Activated naive CD8-positive, alpha-beta T cell treated with anti-CD3 and anti-CD28 coated beads, Interleukin-2, amount 50 U/mL, for 24 hours (primary cell): ENCODE data around the gene DNAH14.
A peak's percentile ranks its signal among the peaks of the same experiment; 100 is the strongest.
"Not testable (repeated sequence)": the region's sequence is repeated elsewhere in the genome, so short reads cannot be mapped to it uniquely, and the experiment has no call there.

ENCODE experiments used
- ATAC-seq: fragments of 150-1000 bp; cut with Tn5 transposase; one replicate; pipeline ENCODE4 v1.10.0; 2021
- DNase-seq: peaks from one replicate; pipeline ENCODE4 v3.0.0; 2021
- H3K27ac Mint-ChIP-seq: one replicate; pipeline ENCODE4 v1.8.0; 2021; ENCODE audit warnings: mild to moderate bottlenecking, mixed read lengths
- H3K27me3 Mint-ChIP-seq: one replicate; pipeline ENCODE4 v1.8.0; 2021; ENCODE audit warnings: mixed read lengths
- H3K36me3 Mint-ChIP-seq: one replicate; pipeline ENCODE4 v1.8.0; 2021; ENCODE audit warnings: low read depth, mixed read lengths
- H3K4me1 Mint-ChIP-seq: one replicate; pipeline ENCODE4 v1.8.0; 2021; ENCODE audit warnings: mixed read lengths
- H3K4me3 Mint-ChIP-seq: one replicate; pipeline ENCODE4 v1.8.0; 2021; ENCODE audit warnings: mild to moderate bottlenecking, moderate library complexity, mixed read lengths
- H3K9me3 Mint-ChIP-seq: one replicate; pipeline ENCODE4 v1.8.0; 2021; ENCODE audit warnings: mixed read lengths

DNAH14 gene

DNA sequence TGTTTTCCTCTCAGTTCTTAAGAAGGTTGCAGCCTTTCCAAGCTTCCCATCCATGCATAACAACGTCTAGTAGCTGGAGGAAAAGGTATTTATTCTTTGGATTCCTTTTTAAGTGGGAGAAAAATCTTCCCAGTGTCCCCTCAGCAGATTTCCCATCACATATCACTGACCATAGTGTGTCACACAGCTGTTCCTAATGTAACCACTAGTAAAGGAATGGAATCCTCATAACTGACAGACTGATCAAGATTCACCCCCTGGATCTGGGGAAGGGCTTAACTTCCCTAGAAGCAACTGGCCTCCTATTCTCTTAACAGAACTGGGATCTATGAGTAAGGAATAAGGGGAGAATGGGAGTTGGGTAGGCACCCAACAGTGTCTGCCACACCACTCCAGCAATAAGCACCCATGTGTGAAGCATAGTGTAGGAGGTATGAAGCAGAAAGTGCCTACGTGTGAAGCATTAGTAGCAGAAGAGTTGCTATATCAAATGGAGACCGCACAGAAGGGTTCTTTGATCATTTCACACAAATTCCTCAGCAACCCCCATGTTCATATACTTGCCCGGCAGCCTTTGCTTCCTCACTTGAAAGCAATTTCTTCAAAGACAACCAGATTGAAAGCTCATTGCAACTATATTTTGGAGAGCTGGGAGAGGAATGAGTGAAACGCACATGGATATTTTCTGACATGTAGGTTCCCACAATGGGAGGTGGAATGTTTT, 28.2 kb upstream of the DNAH14 start:
- H3K27me3 Mint-ChIP-seq, result peaks cover 17% of the 10 kb centered on the region
- H3K4me1 Mint-ChIP-seq, result no peaks in the 10 kb centered on the region
- peaks cover 14% of the 10 kb centered on the region for H3K9me3 Mint-ChIP-seq

GRCh38 chr1:224903955-224904354, 25.5 kb upstream of the DNAH14 start:
- H3K9me3 Mint-ChIP-seq, result peaks cover 2% of the 10 kb centered on the region
- no peak for DNase-seq
- no peak overlapping the region for H3K4me3 Mint-ChIP-seq
- H3K4me1 Mint-ChIP-seq, result no peaks in the 10 kb centered on the region
- H3K36me3 Mint-ChIP-seq, result no peaks in the 10 kb centered on the region
- no peak overlapping the region for H3K27ac Mint-ChIP-seq
- H3K27me3 Mint-ChIP-seq, result peaks cover 21% of the 10 kb centered on the region
- ATAC-seq, result no peak

More for the DNA sequence above, 28.2 kb upstream of the DNAH14 start:
- ATAC-seq (no peak), DNase-seq (no peak)
- Mint-ChIP-seq H3K27ac (no peak overlapping the region), H3K36me3 (no peaks in the 10 kb centered on the region), H3K4me3 (no peak overlapping the region)

- H3K36me3 Mint-ChIP-seq, result peaks cover 3% of the 10 kb centered on the region
- H3K9me3 Mint-ChIP-seq, result peaks cover 7% of the 10 kb centered on the region
- peaks cover 19% of the 10 kb centered on the region for H3K27me3 Mint-ChIP-seq
- H3K27ac Mint-ChIP-seq, result no peak overlapping the region
- ATAC-seq (no peak), DNase-seq (no peak)
- H3K4me1 Mint-ChIP-seq, result no peaks in the 10 kb centered on the region
- no peak overlapping the region for H3K4me3 Mint-ChIP-seq
Measured at GRCh38 chr1:224906340-224906739, 23.1 kb upstream of the DNAH14 start.

GRCh38 chr1:224911217-224911616, 18.3 kb upstream of the DNAH14 start:
- H3K36me3 Mint-ChIP-seq, result peaks cover 3% of the 10 kb centered on the region
- peaks cover 37% of the 10 kb centered on the region for H3K9me3 Mint-ChIP-seq
- DNase-seq, result no peak
- no peaks in the 10 kb centered on the region for H3K4me1 Mint-ChIP-seq
- no peak overlapping the region for H3K4me3 Mint-ChIP-seq
- peaks cover 6% of the 10 kb centered on the region for H3K27me3 Mint-ChIP-seq
- no peak for ATAC-seq
- H3K27ac Mint-ChIP-seq, result no peak overlapping the region

DNA sequence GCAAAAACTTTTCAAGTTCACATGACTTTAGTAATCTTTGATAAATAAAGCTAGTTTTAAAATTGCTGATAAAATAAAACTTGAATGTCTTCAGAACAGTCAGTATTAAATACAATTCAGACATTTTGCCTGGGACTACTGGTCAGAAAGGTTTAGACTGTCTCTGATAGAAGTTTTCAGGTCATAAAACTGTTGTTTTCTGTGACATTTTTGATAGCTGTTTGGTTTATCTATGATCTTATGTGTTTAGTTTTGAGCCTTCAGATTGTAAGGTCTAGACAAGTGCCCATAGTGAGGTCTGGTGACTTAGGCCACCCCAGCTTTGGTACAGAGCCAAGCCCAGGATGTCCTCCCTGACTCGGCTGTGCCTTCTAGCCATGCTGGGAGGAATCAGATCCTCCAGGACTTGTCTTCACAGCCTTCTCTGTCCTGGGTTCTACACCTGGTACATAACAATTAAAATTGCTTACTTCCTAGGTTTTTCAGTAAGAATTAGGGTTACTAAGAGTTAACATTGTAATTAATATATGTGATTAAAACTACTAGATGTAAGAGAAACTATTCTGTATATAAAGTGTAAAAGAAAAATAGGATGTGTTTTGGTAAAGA, 15.1 kb upstream of the DNAH14 start:
- no peak for ATAC-seq
- H3K4me1 Mint-ChIP-seq, result no peaks in the 10 kb centered on the region
- peaks cover 41% of the 10 kb centered on the region for H3K9me3 Mint-ChIP-seq
- H3K36me3 Mint-ChIP-seq, result peaks cover 3% of the 10 kb centered on the region
- H3K4me3 Mint-ChIP-seq, result no peak overlapping the region
- DNase-seq, result no peak
- no peak overlapping the region for H3K27ac Mint-ChIP-seq
- peaks cover 2% of the 10 kb centered on the region for H3K27me3 Mint-ChIP-seq

- ATAC-seq (no peak), DNase-seq (no peak)
- H3K27ac Mint-ChIP-seq, result no peak overlapping the region
- peaks cover 2% of the 10 kb centered on the region for H3K27me3 Mint-ChIP-seq
- peaks cover 11% of the 10 kb centered on the region for H3K9me3 Mint-ChIP-seq
- H3K36me3 Mint-ChIP-seq, result no peaks in the 10 kb centered on the region
- H3K4me1 Mint-ChIP-seq, result no peaks in the 10 kb centered on the region
- H3K4me3 Mint-ChIP-seq, result no peak overlapping the region
Measured at GRCh38 chr1:224919508-224919907, 10.0 kb upstream of the DNAH14 start.

DNA sequence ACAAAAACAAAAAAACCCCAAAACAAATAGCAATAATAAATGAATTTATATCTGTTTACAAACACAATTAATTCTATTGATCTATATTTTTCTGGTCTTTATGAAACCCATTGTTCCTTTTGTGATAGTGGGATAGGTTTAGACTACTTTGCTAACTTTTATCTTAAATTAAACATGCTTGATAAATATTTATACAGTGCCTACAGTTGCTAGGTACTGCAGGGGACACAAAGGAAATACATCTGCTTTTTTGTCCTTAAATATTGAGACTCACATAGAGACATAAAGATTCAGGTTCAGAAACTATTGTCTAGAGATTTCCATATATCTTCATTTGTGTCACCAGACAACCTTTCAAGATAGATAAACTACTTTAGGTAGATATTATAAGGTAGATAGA, 8.5 kb upstream of the DNAH14 start:
- Mint-ChIP-seq H3K27ac (no peak overlapping the region), H3K36me3 (no peaks in the 10 kb centered on the region), H3K4me3 (no peak overlapping the region), H3K9me3 (peaks cover 5% of the 10 kb centered on the region), H3K27me3 (peaks cover 2% of the 10 kb centered on the region), H3K4me1 (no peaks in the 10 kb centered on the region)
- ATAC-seq (no peak), DNase-seq (no peak)

DNA sequence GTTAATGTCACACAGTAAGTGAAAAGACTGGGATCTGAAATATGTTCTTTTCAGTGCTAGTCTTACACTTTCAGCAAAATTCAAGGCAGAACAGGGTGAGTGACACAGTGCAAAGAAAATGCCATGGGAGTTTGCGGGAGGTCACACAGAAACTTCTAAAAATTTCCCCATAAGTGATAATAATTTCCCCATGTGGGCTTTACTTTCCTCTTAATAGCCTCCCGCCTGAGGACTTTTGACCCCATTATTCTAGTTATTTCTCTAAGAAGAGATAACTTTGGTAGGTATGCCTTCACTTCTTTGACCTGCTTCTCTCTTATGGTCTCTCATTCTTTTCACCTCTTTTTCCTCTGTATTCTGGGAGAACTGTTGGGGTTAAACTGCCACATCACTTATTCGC, 8.1 kb upstream of the DNAH14 start:
- peaks cover 2% of the 10 kb centered on the region for H3K27me3 Mint-ChIP-seq
- H3K4me1 Mint-ChIP-seq, result no peaks in the 10 kb centered on the region
- ATAC-seq (no peak), DNase-seq (no peak)
- H3K36me3 Mint-ChIP-seq, result no peaks in the 10 kb centered on the region
- peaks cover 2% of the 10 kb centered on the region for H3K9me3 Mint-ChIP-seq
- H3K27ac Mint-ChIP-seq, result no peak overlapping the region
- no peak overlapping the region for H3K4me3 Mint-ChIP-seq

DNA sequence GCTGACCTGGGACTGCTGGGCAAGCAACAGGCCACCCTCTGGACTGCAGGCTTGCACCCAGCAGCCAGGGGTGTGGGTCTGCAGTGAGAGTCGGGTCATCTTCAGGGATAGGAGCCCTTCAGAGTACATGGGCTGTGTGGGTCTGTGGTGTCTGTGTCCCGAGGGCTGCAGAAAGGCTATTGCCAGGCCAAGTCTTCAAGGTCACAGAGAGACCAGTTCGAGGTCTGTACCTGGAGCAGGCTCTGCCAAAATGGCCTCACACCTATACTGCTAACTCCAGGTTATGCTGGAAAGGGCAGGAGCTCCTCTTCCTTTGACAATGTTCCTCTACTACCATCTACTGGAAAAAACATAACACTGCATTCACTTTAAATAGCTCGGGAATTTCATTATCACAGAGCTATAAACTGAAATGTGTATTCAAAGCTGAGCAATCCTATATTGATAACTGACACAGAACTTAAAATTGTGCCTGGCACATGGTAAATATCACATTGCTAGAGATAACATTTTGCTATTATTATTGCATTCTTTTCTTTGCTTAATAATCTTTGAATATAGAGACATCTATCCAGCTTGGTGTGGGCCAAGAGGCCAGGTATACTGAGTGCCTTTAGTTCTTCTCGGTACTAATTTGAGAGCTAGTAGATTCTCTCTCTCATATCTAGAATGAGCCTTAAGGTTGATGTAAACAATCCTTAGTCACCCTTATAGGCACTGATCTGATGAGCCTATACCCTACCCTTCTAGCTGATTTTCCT, 6.9 kb upstream of the DNAH14 start:
- no peak for DNase-seq
- no peaks in the 10 kb centered on the region for H3K4me1 Mint-ChIP-seq

GRCh38 chr1:224923726-224924125, 5.7 kb upstream of the DNAH14 start:
- Mint-ChIP-seq H3K27me3 (peaks cover 12% of the 10 kb centered on the region), H3K4me3 (no peak overlapping the region), H3K27ac (no peak overlapping the region), H3K9me3 (peaks cover 3% of the 10 kb centered on the region), H3K36me3 (peaks cover 2% of the 10 kb centered on the region), H3K4me1 (no peaks in the 10 kb centered on the region)
- no peak for ATAC-seq
- DNase-seq, result no peak

More for the DNA sequence above, 6.9 kb upstream of the DNAH14 start:
- H3K27ac Mint-ChIP-seq, result no peak overlapping the region
- peak; percentile 36 for ATAC-seq
- no peak overlapping the region for H3K4me3 Mint-ChIP-seq
- peaks cover 6% of the 10 kb centered on the region for H3K27me3 Mint-ChIP-seq
- peaks cover under 1% of the 10 kb centered on the region for H3K9me3 Mint-ChIP-seq
- peaks cover under 1% of the 10 kb centered on the region for H3K36me3 Mint-ChIP-seq

GRCh38 chr1:224927631-224928030, 1.8 kb upstream of the DNAH14 start:
- not testable (repeated sequence) for DNase-seq, H3K27ac Mint-ChIP-seq, H3K4me1 Mint-ChIP-seq, H3K4me3 Mint-ChIP-seq, H3K36me3 Mint-ChIP-seq, ATAC-seq
- H3K9me3 Mint-ChIP-seq, result peaks cover 16% of the 10 kb centered on the region
- peaks cover 35% of the 10 kb centered on the region for H3K27me3 Mint-ChIP-seq

DNA sequence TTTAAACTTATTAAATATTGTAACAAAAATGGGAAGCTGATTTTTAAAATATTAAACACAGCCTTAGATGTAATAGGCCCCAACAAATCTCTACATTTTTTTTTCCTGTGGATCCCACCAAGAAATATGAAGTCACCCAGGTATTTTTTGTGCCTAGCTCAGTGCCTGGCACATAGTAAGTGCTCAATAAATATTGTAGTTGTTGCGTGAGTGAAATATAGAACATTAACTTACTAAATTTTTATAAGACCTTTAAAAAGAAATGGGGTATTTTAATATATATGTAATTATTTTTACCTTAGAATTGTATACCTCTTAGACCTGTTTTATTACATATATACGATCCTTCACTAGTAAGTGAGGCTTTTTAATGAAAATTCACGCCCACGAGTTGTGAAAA, 569 bp upstream of the DNAH14 start:
- ATAC-seq (no peak), DNase-seq (no peak)
- peaks cover 28% of the 10 kb centered on the region for H3K9me3 Mint-ChIP-seq
- peaks cover 14% of the 10 kb centered on the region for H3K36me3 Mint-ChIP-seq
- no peaks in the 10 kb centered on the region for H3K4me1 Mint-ChIP-seq
- peaks cover 40% of the 10 kb centered on the region for H3K27me3 Mint-ChIP-seq
- H3K27ac Mint-ChIP-seq, result no peak overlapping the region
- no peak overlapping the region for H3K4me3 Mint-ChIP-seq

DNA sequence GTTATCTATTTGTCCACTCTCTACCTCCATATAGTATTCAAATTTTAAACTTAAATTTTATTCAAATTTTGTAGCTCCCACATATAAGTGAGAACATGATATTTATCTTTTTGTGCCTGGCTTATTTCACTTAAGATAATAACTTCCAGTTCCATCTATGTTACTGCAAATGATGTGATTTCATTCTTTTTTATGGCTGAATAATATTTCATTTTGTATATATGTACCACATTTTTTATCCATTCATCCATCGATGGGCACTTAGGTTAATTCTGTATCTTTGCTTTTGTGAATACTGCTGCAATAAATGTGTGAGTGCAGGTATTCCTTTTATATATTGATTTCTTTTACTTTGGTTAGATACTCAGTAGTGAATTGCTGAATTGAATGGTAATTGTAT, 2.1 kb downstream of the DNAH14 start:
- ATAC-seq (no peak), DNase-seq (no peak)
- Mint-ChIP-seq H3K27me3 (peaks cover 49% of the 10 kb centered on the region), H3K27ac (no peak overlapping the region), H3K4me1 (no peaks in the 10 kb centered on the region), H3K36me3 (peaks cover 18% of the 10 kb centered on the region), H3K4me3 (no peak overlapping the region), H3K9me3 (peaks cover 47% of the 10 kb centered on the region)

DNA sequence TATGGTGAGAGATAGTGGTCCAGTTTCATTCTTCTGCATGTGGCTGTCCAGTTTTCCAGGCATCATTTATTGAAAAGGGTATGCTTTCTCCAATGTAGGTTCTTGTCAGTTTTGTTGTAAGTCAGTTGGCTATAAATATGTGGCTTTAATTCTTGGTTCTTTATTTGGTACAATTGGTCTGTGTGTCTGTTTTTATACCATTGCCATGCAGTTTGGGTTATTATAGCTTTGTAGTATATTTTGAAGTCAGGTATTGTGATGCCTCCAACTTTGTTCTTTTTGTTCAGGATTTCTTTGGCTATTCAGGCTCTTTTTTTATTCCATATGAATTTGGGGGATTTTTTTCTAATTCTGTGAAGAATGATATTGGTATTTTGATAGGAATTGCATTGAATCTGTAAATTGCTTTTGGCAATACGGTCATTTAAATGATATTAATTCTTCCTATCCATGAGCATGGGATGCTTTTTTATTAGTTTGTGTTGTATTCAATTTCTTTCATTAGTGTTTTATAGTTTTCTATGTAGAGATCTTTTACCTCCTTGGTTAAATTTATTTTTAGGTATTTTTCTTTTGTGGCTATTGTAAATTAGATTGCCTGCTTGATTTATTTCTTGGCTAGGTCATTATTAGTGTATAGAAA, 3.3 kb downstream of the DNAH14 start:
- no peak overlapping the region for H3K4me3 Mint-ChIP-seq
- peaks cover 17% of the 10 kb centered on the region for H3K36me3 Mint-ChIP-seq
- no peaks in the 10 kb centered on the region for H3K4me1 Mint-ChIP-seq
- no peak overlapping the region for H3K27ac Mint-ChIP-seq
- DNase-seq (no peak), ATAC-seq (no peak)
- H3K27me3 Mint-ChIP-seq, result peaks cover 44% of the 10 kb centered on the region
- H3K9me3 Mint-ChIP-seq, result peaks cover 45% of the 10 kb centered on the region
